ENCODE results near the gene MVB12B.

MVB12B gene

GRCh38 chr9:126531591-126531990 is 205.0 kb downstream of the MVB12B start:
- peaks cover 39% of the 10 kb centered on the region for H3K27me3 ChIP-seq (replicated peaks)
- no peaks in the 10 kb centered on the region for H3K36me3 ChIP-seq (replicated peaks)
- no peak for TF ChIP-seq CTCF (IDR thresholded peaks at IDR 0.05; ENCODE audit: low read depth, low read length, missing control alignments)
- no peak for DNase-seq
- no peak overlapping the region for H3K27ac ChIP-seq
- in situ Hi-C loops (cut with HindIII; ENCODE audit: low pct_ligation_motif_present, low sequenced_read_pairs) = no loop called here
- H3K4me3 ChIP-seq (ENCODE audit: low read depth, low read length) = no peak overlapping the region

- Histone ChIP-seq H3K4me3 (ENCODE audit: low read depth, low read length) (no peak overlapping the region), H3K36me3 (replicated peaks) (no peaks in the 10 kb centered on the region), H3K27me3 (replicated peaks) (peaks cover 44% of the 10 kb centered on the region), H3K27ac (no peak overlapping the region)
- DNase-seq = no peak
- in situ Hi-C loops (cut with HindIII; ENCODE audit: low pct_ligation_motif_present, low sequenced_read_pairs) = no loop called here
- TF ChIP-seq CTCF (IDR thresholded peaks at IDR 0.05; ENCODE audit: low read depth, low read length, missing control alignments) = no peak
These were observed 205.4 kb downstream of the MVB12B start for GRCh38 chr9:126532019-126532462.

GRCh38 chr9:126532489-126532888 is 205.9 kb downstream of the MVB12B start:
- no peak for DNase-seq
- TF ChIP-seq CTCF (IDR thresholded peaks at IDR 0.05; ENCODE audit: low read depth, low read length, missing control alignments) = no peak
- H3K27ac ChIP-seq = no peak overlapping the region
- H3K36me3 ChIP-seq (replicated peaks) = no peaks in the 10 kb centered on the region
- in situ Hi-C loops (cut with HindIII; ENCODE audit: low pct_ligation_motif_present, low sequenced_read_pairs) = no loop called here
- H3K27me3 ChIP-seq (replicated peaks) = peaks cover 45% of the 10 kb centered on the region
- H3K4me3 ChIP-seq (ENCODE audit: low read depth, low read length) = no peak overlapping the region

- H3K27ac ChIP-seq = no peak overlapping the region
- no peak overlapping the region for H3K4me3 ChIP-seq (ENCODE audit: low read depth, low read length)
- in situ Hi-C loops (cut with HindIII; ENCODE audit: low pct_ligation_motif_present, low sequenced_read_pairs) = no loop called here
These were observed 206.6 kb downstream of the MVB12B start for GRCh38 chr9:126532951-126533925.

GRCh38 chr9:126533926-126534310 is 207.3 kb downstream of the MVB12B start:
- no peak for DNase-seq
- no peak for TF ChIP-seq CTCF (IDR thresholded peaks at IDR 0.05; ENCODE audit: low read depth, low read length, missing control alignments)

More at GRCh38 chr9:126532951-126533925, 206.6 kb downstream of the MVB12B start:
- Histone ChIP-seq H3K27me3 (replicated peaks) (peaks cover 45% of the 10 kb centered on the region), H3K36me3 (replicated peaks) (no peaks in the 10 kb centered on the region)
- no peak for DNase-seq
- no peak for TF ChIP-seq CTCF (IDR thresholded peaks at IDR 0.05; ENCODE audit: low read depth, low read length, missing control alignments)

More at GRCh38 chr9:126533926-126534310, 207.3 kb downstream of the MVB12B start:
- Histone ChIP-seq H3K27ac (no peak overlapping the region), H3K27me3 (replicated peaks) (peaks cover 45% of the 10 kb centered on the region), H3K36me3 (replicated peaks) (no peaks in the 10 kb centered on the region), H3K4me3 (ENCODE audit: low read depth, low read length) (no peak overlapping the region)
- in situ Hi-C loops (cut with HindIII; ENCODE audit: low pct_ligation_motif_present, low sequenced_read_pairs) = no loop called here
